ENCODE data around the gene C2orf76.

GRCh38 chr2:119385466-119385865 lies 18.8 kb upstream of the C2orf76 start:
- TF ChIP-seq CTCF (IDR thresholded peaks at IDR 0.05) (no peak), POLR2A (IDR thresholded peaks at IDR 0.05) (no peak)

Data from thyroid gland (tissue), 4 donors.